CD14-positive monocyte (primary cell): ENCODE measurements around the gene SRD5A2. TPM values are rescaled to one million over a fixed set of nuclear protein-coding genes. Genes with fewer than 3 reads are reported as not detected.

Experiments used
- DNase-seq, 3 donors: peaks; one replicate each; pipeline ENCODE4 v3.0.0-alpha.2; 2011 to 2022
- H2AFZ ChIP-seq: 2 replicates; pipeline ENCODE4 v1.6.0; 2012; ENCODE audit warnings: mild to moderate bottlenecking, low read depth, low read length, inconsistent platforms; ENCODE audit not compliant: insufficient read depth, poor library complexity, severe bottlenecking
- H3K27ac ChIP-seq, 2 donors: 1 replicate in 1 of 2; 2 replicates in 1 of 2; pipeline ENCODE4 v1.5.1; 2012 to 2013; ENCODE audit warnings: low read length in 2 of 2, control low read depth in 1 of 2, inconsistent platforms in 1 of 2, low read depth in 1 of 2, mild to moderate bottlenecking in 1 of 2
- H3K27me3 ChIP-seq, 2 donors: one replicate each; pipeline versions ENCODE4 v1.6.0 to v1.6.1; 2011 to 2013; ENCODE audit warnings: low read length in 2 of 2; ENCODE audit not compliant: control insufficient read depth in 2 of 2, insufficient read depth in 2 of 2
- H3K36me3 ChIP-seq, 2 donors: replicated peaks in 1 of 2; 1 replicate in 1 of 2; 2 replicates in 1 of 2; pipeline versions ENCODE4 v1.5.1 to v1.6.1; 2012 to 2013; ENCODE audit warnings: low read length in 2 of 2, control low read depth in 1 of 2, inconsistent platforms in 1 of 2, mild to moderate bottlenecking in 1 of 2; ENCODE audit not compliant: insufficient read depth in 2 of 2, control insufficient read depth in 1 of 2
- H3K4me1 ChIP-seq, 2 donors: 1 replicate in 1 of 2; 2 replicates in 1 of 2; pipeline versions ENCODE4 v1.5.1 to v1.6.1; 2012 to 2013; ENCODE audit warnings: low read length in 2 of 2, control low read depth in 1 of 2, inconsistent platforms in 1 of 2, mild to moderate bottlenecking in 1 of 2, moderate library complexity in 1 of 2; ENCODE audit not compliant: insufficient read depth in 2 of 2, control insufficient read depth in 1 of 2
- H3K4me2 ChIP-seq: replicated peaks from 2 replicates; pipeline ENCODE3; 2012; ENCODE audit warnings: low read length, moderate library complexity, mild to moderate bottlenecking; ENCODE audit not compliant: poor library complexity, severe bottlenecking; ENCODE audit errors: extremely low read depth
- H3K4me3 ChIP-seq, 3 experiments: fragments of 200-600 bp in 1 of 3; sonication (generic) in 1 of 3; replicated peaks in 1 of 3; 1 replicate in 2 of 3; 2 replicates in 1 of 3; pipeline ENCODE4 v1.5.1; 2011 to 2013; ENCODE audit warnings: low read length in 3 of 3, mild to moderate bottlenecking in 3 of 3, control low read depth in 2 of 3, low read depth in 2 of 3, inconsistent platforms in 1 of 3, moderate library complexity in 1 of 3
- H3K79me2 ChIP-seq: 2 replicates; pipeline ENCODE4 v1.6.0; 2012; ENCODE audit warnings: mild to moderate bottlenecking, control low read depth, inconsistent platforms, low read length, moderate library complexity; ENCODE audit not compliant: insufficient read depth
- H3K9ac ChIP-seq: 2 replicates; pipeline ENCODE4 v1.6.0; 2017; ENCODE audit warnings: low read length, mild to moderate bottlenecking; ENCODE audit not compliant: insufficient read depth, poor library complexity, severe bottlenecking
- H3K9me3 ChIP-seq, 2 donors: replicated peaks in 1 of 2; 1 replicate in 1 of 2; 2 replicates in 1 of 2; pipeline versions ENCODE4 v1.5.1 to v1.6.1; 2012 to 2013; ENCODE audit warnings: low read length in 2 of 2, control low read depth in 1 of 2; ENCODE audit not compliant: control insufficient read depth in 1 of 2, insufficient read depth in 1 of 2
- H4K20me1 ChIP-seq: 2 replicates; pipeline ENCODE4 v1.6.0; 2012; ENCODE audit warnings: mild to moderate bottlenecking, low read length, control low read depth, moderate library complexity; ENCODE audit not compliant: insufficient read depth
- H3K27ac Mint-ChIP-seq, 7 donors: one replicate each; pipeline ENCODE4 v1.8.0; 2020; ENCODE audit warnings: mild to moderate bottlenecking in 7 of 7, mixed read lengths in 7 of 7, moderate library complexity in 6 of 7, inconsistent platforms in 2 of 7
- H3K27me3 Mint-ChIP-seq, 3 donors: one replicate each; pipeline ENCODE4 v1.8.0; 2021 to 2022; ENCODE audit warnings: low read depth in 3 of 3, mild to moderate bottlenecking in 3 of 3, mixed read lengths in 3 of 3, moderate library complexity in 3 of 3, inconsistent platforms in 1 of 3
- H3K36me3 Mint-ChIP-seq, 2 donors: one replicate each; pipeline ENCODE4 v1.8.0; 2020; ENCODE audit warnings: mixed read lengths in 2 of 2, inconsistent platforms in 1 of 2, mild to moderate bottlenecking in 1 of 2
- H3K4me1 Mint-ChIP-seq: one replicate; pipeline ENCODE4 v1.8.0; 2020; ENCODE audit warnings: mild to moderate bottlenecking, mixed read lengths
- H3K4me3 Mint-ChIP-seq, 2 donors: one replicate each; pipeline ENCODE4 v1.8.0; 2020; ENCODE audit warnings: mild to moderate bottlenecking in 2 of 2, mixed read lengths in 2 of 2, moderate library complexity in 1 of 2
- H3K9me3 Mint-ChIP-seq, 7 donors: one replicate each; pipeline ENCODE4 v1.8.0; 2020 to 2022; ENCODE audit warnings: mixed read lengths in 7 of 7, mild to moderate bottlenecking in 6 of 7, moderate library complexity in 6 of 7, inconsistent platforms in 2 of 7
- WGBS: methylation state at CpG from one replicate; pipeline ENCODE4 v1.1.5; 2013; ENCODE audit warnings: missing lambda C conversion rate; ENCODE audit not compliant: insufficient coverage; 5-methylcytosine and 5-hydroxymethylcytosine counted together
- intact Hi-C, 2 donors: fragments of 100-400 bp; cut with micrococcal nuclease; formaldehyde crosslinking; loops; one replicate each; pipeline versions ENCODE4 v1.15.0 to v1.15.1; 2023
- polyA plus RNA-seq, 3 donors: library from polyadenylated mRNA; depleted of rRNA in 1 of 3; unstranded in 2 of 3; stranded (reverse) in 1 of 3; fragments of 300-500 nt in 2 of 3; fragments of >200 nt in 1 of 3; fragmentation: Illumina TruSeq in 2 of 3; gene quantifications; 1 replicate in 2 of 3; 2 replicates in 1 of 3; pipeline ENCODE4 v1.2.3, GENCODE V29; 2012 to 2021
- TF ChIP-seq, protein P1 (sequence below): fragments of 200-600 bp; IDR thresholded peaks from one replicate; pipeline ENCODE4 v1.8.0; 2022; ENCODE audit warnings: antibody characterized with exemption, mild to moderate bottlenecking

SRD5A2 gene
- polyA plus RNA-seq, 3 donors = not detected

DNA sequence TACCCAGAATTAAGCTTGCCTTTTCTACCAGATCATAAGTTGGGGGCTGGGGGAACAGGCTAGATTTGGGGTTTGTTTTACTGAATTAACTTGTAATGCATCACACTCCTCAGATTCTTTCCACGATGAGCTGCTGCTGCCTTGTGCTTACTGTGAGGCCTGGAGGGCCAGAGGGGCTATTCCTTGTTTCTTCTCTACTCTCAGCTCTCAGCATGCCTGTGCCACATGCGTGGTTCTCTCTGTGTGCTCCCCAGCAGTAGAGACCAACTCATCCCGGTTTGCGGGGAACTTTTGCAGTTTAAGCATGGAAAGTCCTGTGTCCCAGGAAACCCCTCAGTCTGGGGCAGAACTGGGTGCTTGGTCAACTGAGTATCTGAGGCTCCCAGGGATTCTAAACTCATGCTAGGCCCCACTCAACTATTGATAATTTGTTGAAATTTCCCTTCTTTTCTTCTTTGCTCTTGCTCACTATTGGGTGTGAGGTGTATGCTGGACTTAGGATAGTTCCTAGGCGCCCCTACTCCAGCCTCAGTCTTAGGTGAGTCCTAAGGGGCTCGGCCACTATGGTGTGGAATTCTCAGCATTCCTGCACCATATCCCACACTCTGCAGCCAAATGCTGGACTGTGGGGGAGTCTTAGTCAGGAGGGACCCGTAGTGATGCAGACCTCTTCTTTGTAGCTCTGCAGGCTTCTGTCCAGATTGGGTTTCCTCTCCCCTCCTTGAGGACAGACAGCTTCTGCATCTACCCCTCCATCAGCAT lies 63.1 kb downstream of the SRD5A2 start:
- H3K4me3 Mint-ChIP-seq = no peak overlapping the region
- H3K27me3 ChIP-seq = no peaks in the 10 kb centered on the region
- intact Hi-C loops = no loop called here
- H3K79me2 ChIP-seq = no peaks in the 10 kb centered on the region
- H3K4me2 ChIP-seq = no peak overlapping the region
- H3K27me3 Mint-ChIP-seq = peaks cover 4 to 5% (median 4%) of the 10 kb centered on the region in 3 donors
- no peak overlapping the region for H3K9ac ChIP-seq
- H4K20me1 ChIP-seq = no peaks in the 10 kb centered on the region
- H3K27ac ChIP-seq = no peak overlapping the region
- H3K9me3 Mint-ChIP-seq = peaks cover 0 to 5% (median 3%) of the 10 kb centered on the region in 7 donors
- H3K4me3 ChIP-seq = no peak overlapping the region
- WGBS = 92% methylated on average over 5 of the region's 7 CpGs
- no peaks in the 10 kb centered on the region for H3K4me1 Mint-ChIP-seq
- H3K9me3 ChIP-seq = no peaks in the 10 kb centered on the region
- TF ChIP-seq, protein P1, sequence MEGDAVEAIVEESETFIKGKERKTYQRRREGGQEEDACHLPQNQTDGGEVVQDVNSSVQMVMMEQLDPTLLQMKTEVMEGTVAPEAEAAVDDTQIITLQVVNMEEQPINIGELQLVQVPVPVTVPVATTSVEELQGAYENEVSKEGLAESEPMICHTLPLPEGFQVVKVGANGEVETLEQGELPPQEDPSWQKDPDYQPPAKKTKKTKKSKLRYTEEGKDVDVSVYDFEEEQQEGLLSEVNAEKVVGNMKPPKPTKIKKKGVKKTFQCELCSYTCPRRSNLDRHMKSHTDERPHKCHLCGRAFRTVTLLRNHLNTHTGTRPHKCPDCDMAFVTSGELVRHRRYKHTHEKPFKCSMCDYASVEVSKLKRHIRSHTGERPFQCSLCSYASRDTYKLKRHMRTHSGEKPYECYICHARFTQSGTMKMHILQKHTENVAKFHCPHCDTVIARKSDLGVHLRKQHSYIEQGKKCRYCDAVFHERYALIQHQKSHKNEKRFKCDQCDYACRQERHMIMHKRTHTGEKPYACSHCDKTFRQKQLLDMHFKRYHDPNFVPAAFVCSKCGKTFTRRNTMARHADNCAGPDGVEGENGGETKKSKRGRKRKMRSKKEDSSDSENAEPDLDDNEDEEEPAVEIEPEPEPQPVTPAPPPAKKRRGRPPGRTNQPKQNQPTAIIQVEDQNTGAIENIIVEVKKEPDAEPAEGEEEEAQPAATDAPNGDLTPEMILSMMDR = no peak
- H3K36me3 ChIP-seq = no peaks in the 10 kb centered on the region
- no peak overlapping the region for H2AFZ ChIP-seq
- no peak overlapping the region for H3K27ac Mint-ChIP-seq
- H3K36me3 Mint-ChIP-seq = no peaks in the 10 kb centered on the region
- no peak for DNase-seq
- no peaks in the 10 kb centered on the region for H3K4me1 ChIP-seq

DNA sequence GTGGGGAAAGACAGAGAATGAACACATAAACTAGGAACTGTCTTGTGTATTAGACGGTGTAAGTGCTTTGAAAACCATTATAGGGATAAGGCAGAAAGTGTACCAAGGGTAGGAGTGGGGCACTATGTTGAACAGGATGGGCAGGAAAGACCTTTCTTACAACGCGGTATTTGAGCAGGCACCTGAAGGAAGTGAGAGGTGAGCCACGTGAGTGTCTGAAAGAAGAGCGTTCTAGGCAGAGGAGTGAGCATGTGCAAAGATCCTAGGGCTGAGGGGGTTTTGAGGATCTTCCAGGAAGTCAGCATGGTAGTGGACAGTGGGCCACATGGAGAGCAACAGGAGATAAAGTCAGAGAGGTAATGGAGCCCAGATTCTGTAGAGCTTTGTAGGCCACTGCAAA lies 65.2 kb downstream of the SRD5A2 start:
- TF ChIP-seq, protein P1 = no peak
- 88% methylated on average over 5 of the region's 5 CpGs for WGBS
- Histone ChIP-seq H3K27ac (no peak overlapping the region), H2AFZ (no peak overlapping the region), H4K20me1 (no peaks in the 10 kb centered on the region), H3K4me1 (no peaks in the 10 kb centered on the region), H3K36me3 (no peaks in the 10 kb centered on the region), H3K4me3 (no peak overlapping the region), H3K9ac (no peak overlapping the region), H3K9me3 (no peaks in the 10 kb centered on the region), H3K27me3 (no peaks in the 10 kb centered on the region), H3K4me2 (no peak overlapping the region), H3K79me2 (no peaks in the 10 kb centered on the region)
- DNase-seq = no peak
- Mint-ChIP-seq H3K27ac (no peak overlapping the region), H3K27me3 (peaks cover 0 to 5% (median 4%) of the 10 kb centered on the region in 3 donors), H3K4me1 (no peaks in the 10 kb centered on the region), H3K36me3 (no peaks in the 10 kb centered on the region), H3K9me3 (peaks cover 0 to 5% (median 3%) of the 10 kb centered on the region in 7 donors), H3K4me3 (no peak overlapping the region)
- intact Hi-C loops = no loop called here
